ENCODE data around the gene CXXC1.

The CXXC1 gene

DNA sequence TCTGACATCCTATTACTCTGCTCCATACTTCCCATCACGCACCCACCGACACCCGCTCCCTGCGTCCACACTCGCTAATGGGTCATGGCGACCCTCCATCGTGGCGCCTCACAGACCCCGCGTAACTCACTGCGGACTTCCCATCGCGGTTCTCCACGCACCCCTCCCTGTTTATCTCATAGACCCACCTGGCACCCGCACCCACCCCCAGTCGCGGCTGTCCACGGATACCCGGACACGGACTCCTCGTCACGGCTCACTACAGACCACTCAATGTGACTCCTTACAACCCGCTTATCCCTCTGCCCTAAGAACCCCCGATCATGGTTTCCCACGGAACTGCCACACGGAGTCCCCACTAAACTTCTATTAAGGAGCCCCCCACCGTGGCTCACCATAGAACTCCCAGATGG lies 458 bp downstream of the CXXC1 start:
- no peaks in the 10 kb centered on the region for H3K9me3 ChIP-seq (ENCODE audit: insufficient read depth, low read length)
- TF ChIP-seq EZH2phosphoT487 (conservative IDR thresholded peaks at IDR 0.05; ENCODE audit: low read length) = no peak
- TF ChIP-seq, protein P1, sequence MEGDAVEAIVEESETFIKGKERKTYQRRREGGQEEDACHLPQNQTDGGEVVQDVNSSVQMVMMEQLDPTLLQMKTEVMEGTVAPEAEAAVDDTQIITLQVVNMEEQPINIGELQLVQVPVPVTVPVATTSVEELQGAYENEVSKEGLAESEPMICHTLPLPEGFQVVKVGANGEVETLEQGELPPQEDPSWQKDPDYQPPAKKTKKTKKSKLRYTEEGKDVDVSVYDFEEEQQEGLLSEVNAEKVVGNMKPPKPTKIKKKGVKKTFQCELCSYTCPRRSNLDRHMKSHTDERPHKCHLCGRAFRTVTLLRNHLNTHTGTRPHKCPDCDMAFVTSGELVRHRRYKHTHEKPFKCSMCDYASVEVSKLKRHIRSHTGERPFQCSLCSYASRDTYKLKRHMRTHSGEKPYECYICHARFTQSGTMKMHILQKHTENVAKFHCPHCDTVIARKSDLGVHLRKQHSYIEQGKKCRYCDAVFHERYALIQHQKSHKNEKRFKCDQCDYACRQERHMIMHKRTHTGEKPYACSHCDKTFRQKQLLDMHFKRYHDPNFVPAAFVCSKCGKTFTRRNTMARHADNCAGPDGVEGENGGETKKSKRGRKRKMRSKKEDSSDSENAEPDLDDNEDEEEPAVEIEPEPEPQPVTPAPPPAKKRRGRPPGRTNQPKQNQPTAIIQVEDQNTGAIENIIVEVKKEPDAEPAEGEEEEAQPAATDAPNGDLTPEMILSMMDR (IDR thresholded peaks at IDR 0.05; ENCODE audit: insufficient read depth, low read length, poor library complexity, severe bottlenecking) = no peak
- H3K9me2 ChIP-seq (replicated peaks; ENCODE audit: insufficient read depth, low read length) = no peaks in the 10 kb centered on the region
- peaks cover 6% of the 10 kb centered on the region; the same call in 1 of the 2 replicates for H4K20me1 ChIP-seq (ENCODE audit: low read depth, low read length)
- H3K27ac ChIP-seq (ENCODE audit: low read depth, low read length) = peak overlapping the region; percentile 77
- no peaks in the 10 kb centered on the region for H3K27me3 ChIP-seq (ENCODE audit: low read length)
- peaks cover 14% of the 10 kb centered on the region for H3F3A ChIP-seq (ENCODE audit: insufficient read depth)
- H3K4me2 ChIP-seq (ENCODE audit: low read depth, low read length, poor library complexity, severe bottlenecking) = peak overlapping the region; percentile 54
- H3K9ac ChIP-seq (ENCODE audit: low read length) = peak overlapping the region; percentile 82
- H3K36me3 ChIP-seq (ENCODE audit: low read length) = no peaks in the 10 kb centered on the region
- H2AFZ ChIP-seq (ENCODE audit: low read depth, low read length, severe bottlenecking) = peak overlapping the region; percentile 89
- H3K79me2 ChIP-seq (ENCODE audit: insufficient read depth, low read length) = peaks cover 21% of the 10 kb centered on the region
- H3K4me3 ChIP-seq (ENCODE audit: insufficient read depth, low read length, poor library complexity, severe bottlenecking) = peak overlapping the region; percentile 80

DNA sequence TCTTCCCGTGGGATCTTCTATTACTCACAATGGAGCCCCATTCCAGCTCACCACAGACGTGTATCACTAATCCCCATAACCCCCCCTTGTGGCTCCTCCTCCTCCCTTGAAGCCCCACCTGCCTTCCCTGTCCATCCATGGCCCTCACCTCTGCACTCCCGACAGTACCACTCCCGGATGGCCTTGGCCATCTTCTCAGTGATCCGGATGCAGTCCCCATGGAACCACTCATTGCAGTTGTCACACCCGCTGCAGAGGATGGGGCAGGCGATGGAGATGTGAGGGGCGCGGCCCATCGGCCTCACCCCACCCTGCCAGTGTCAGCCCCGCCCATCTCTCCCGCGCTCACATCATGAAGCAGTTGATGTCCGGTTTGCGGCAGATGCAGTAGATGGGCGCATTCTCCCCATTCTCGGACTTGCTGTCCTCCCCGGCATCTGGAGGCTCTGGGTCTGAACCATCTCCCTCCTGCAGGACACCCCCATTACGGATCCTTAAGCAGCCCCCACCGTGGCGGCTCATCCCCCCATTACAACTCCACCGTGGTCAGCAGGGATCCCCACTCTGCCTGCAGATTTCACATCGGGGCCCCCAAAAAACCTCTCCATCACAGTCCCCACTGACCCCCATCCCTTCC lies 983 bp downstream of the CXXC1 start:
- Histone ChIP-seq H3K79me2 (ENCODE audit: insufficient read depth, low read length) (peaks cover 21% of the 10 kb centered on the region), H2AFZ (ENCODE audit: low read depth, low read length, severe bottlenecking) (no peak overlapping the region), H4K20me1 (ENCODE audit: low read depth, low read length) (peaks cover 6% of the 10 kb centered on the region; the same call in 1 of the 2 replicates), H3K27me3 (ENCODE audit: low read length) (no peaks in the 10 kb centered on the region), H3K4me2 (ENCODE audit: low read depth, low read length, poor library complexity, severe bottlenecking) (peak overlapping the region; percentile 54), H3F3A (ENCODE audit: insufficient read depth) (peaks cover 14% of the 10 kb centered on the region), H3K36me3 (ENCODE audit: low read length) (no peaks in the 10 kb centered on the region), H3K4me3 (ENCODE audit: insufficient read depth, low read length, poor library complexity, severe bottlenecking) (peak overlapping the region; percentile 80), H3K9me3 (ENCODE audit: insufficient read depth, low read length) (no peaks in the 10 kb centered on the region), H3K27ac (ENCODE audit: low read depth, low read length) (peak overlapping the region; percentile 77; the same call in 1 of the 2 replicates), H3K9me2 (replicated peaks; ENCODE audit: insufficient read depth, low read length) (no peaks in the 10 kb centered on the region), H3K9ac (ENCODE audit: low read length) (peak overlapping the region; percentile 82)
- no peak for TF ChIP-seq EZH2phosphoT487 (conservative IDR thresholded peaks at IDR 0.05; ENCODE audit: low read length)
- TF ChIP-seq, protein P1 (IDR thresholded peaks at IDR 0.05; ENCODE audit: insufficient read depth, low read length, poor library complexity, severe bottlenecking) = no peak

DNA sequence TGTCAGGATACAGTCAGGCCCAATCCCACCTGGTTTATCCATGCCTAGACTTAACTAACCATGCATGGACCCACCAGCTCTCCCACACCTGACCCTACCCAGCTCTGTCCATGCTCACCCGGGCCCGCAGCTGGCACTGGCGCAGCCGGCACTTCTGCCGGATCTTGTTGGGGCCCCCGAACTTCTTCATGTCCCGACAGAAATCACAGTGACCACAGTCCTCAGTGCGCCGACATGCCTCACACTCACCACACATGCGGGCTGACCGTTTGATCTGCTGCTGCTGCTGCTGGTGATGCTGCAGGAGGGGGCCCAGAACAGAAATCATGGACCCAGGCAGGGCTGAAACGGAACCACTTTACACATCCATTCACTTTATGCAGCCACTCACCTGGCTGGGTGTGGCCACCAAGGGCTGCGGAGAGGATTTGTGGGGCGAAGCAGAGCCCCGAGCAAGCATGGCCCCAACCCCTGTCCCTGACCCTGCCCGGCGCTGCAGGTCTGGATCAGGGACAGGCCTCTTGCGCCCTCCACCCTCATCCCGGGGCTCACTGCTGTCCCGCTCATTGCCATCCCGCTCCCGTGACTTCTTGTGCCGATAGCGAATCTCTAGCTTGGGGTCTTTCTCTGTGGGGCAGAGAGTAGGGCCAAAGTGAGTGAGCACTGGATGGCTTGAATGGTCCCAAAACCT lies 1.7 kb downstream of the CXXC1 start:
- peak overlapping the region; percentile 82 for H3K9ac ChIP-seq (ENCODE audit: low read length)
- peaks cover 14% of the 10 kb centered on the region for H3F3A ChIP-seq (ENCODE audit: insufficient read depth)
- no peak overlapping the region for H2AFZ ChIP-seq (ENCODE audit: low read depth, low read length, severe bottlenecking)
- peaks cover 6% of the 10 kb centered on the region; the same call in 1 of the 2 replicates for H4K20me1 ChIP-seq (ENCODE audit: low read depth, low read length)
- peak overlapping the region; percentile 80 for H3K4me3 ChIP-seq (ENCODE audit: insufficient read depth, low read length, poor library complexity, severe bottlenecking)
- H3K79me2 ChIP-seq (ENCODE audit: insufficient read depth, low read length) = peaks cover 25% of the 10 kb centered on the region
- no peaks in the 10 kb centered on the region for H3K36me3 ChIP-seq (ENCODE audit: low read length)
- no peak for TF ChIP-seq EZH2phosphoT487 (conservative IDR thresholded peaks at IDR 0.05; ENCODE audit: low read length)
- TF ChIP-seq, protein P1 (IDR thresholded peaks at IDR 0.05; ENCODE audit: insufficient read depth, low read length, poor library complexity, severe bottlenecking) = no peak
- no peak overlapping the region for H3K27ac ChIP-seq (ENCODE audit: low read depth, low read length)
- no peaks in the 10 kb centered on the region for H3K9me3 ChIP-seq (ENCODE audit: insufficient read depth, low read length)
- no peaks in the 10 kb centered on the region for H3K27me3 ChIP-seq (ENCODE audit: low read length)
- peak overlapping the region; percentile 54 for H3K4me2 ChIP-seq (ENCODE audit: low read depth, low read length, poor library complexity, severe bottlenecking)
- H3K9me2 ChIP-seq (replicated peaks; ENCODE audit: insufficient read depth, low read length) = no peaks in the 10 kb centered on the region

All from SU-DHL-6 (cell line).